Dendritic cell treated with granulocyte-macrophage colony-stimulating factor and Interleukin-4, amounts not matched to agents 40 ng/mL and 50 ng/mL, for 4 days (primary cell): ENCODE results near the gene DCC.

Experiments used
- H3K27ac Mint-ChIP-seq: one replicate; pipeline ENCODE4 v1.8.0; 2022; ENCODE audit warnings: mild to moderate bottlenecking, mixed read lengths
- H3K27me3 Mint-ChIP-seq: one replicate; pipeline ENCODE4 v1.8.0; 2022; ENCODE audit warnings: mild to moderate bottlenecking, mixed read lengths
- H3K36me3 Mint-ChIP-seq: one replicate; pipeline ENCODE4 v1.8.0; 2022; ENCODE audit warnings: low read depth, mixed read lengths
- H3K4me1 Mint-ChIP-seq: one replicate; pipeline ENCODE4 v1.8.0; 2022; ENCODE audit warnings: low read depth, mixed read lengths
- H3K4me3 Mint-ChIP-seq: one replicate; pipeline ENCODE4 v1.8.0; 2022; ENCODE audit warnings: mild to moderate bottlenecking, moderate library complexity, mixed read lengths
- H3K9me3 Mint-ChIP-seq: one replicate; pipeline ENCODE4 v1.8.0; 2022; ENCODE audit warnings: mixed read lengths
- intact Hi-C: fragments of 100-400 bp; cut with micrococcal nuclease; formaldehyde crosslinking; loops from one replicate; pipeline ENCODE4 v1.15.0; 2022

Gene DCC

DNA sequence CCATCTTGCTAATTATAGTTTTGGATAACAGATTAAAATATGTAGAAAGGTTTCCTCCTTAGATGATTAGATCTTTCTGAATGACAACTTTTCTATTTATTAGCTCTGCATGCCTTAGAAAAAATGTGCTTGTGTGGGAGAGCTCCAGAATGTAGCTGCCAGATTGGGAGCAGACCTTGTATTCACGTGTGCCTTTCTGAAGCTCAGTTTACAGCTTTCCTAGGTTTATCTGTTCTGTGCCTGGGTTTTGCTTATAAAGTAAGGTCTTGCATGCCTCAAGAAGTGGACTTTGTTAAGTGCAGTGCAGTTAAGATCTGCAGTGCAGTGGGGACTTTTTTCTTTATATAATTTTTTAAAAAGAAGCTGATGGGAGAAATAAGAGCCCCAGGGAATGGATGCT is 179.0 kb downstream of the DCC start:
- H3K4me3 Mint-ChIP-seq: no peak overlapping the region
- H3K27ac Mint-ChIP-seq: no peak overlapping the region
- H3K9me3 Mint-ChIP-seq: no peaks in the 10 kb centered on the region
- no peaks in the 10 kb centered on the region for H3K36me3 Mint-ChIP-seq
- intact Hi-C loops: no loop called here
- H3K4me1 Mint-ChIP-seq: no peaks in the 10 kb centered on the region
- no peaks in the 10 kb centered on the region for H3K27me3 Mint-ChIP-seq

DNA sequence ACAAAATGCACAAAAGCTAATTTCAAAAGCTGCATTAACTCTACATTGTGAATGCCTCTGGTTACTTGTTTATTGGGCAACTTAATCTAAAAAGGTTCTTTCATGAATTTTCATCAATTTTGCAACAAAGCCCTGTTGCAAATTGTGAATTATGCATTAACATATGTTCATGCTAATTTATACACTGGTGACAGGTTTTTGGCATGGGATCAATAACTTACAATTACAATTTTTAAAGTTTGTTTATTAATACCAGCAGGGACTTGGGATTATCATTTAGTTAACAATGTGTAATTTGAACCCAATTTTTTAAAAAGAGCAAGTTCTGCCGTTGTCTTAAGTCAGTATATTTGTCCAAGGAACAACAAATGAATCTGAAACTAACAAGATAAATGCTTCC is 183.6 kb downstream of the DCC start:
- H3K27ac Mint-ChIP-seq: no peak overlapping the region
- H3K36me3 Mint-ChIP-seq: no peaks in the 10 kb centered on the region
- no peaks in the 10 kb centered on the region for H3K27me3 Mint-ChIP-seq
- H3K4me1 Mint-ChIP-seq: no peaks in the 10 kb centered on the region
- no peak overlapping the region for H3K4me3 Mint-ChIP-seq
- no peaks in the 10 kb centered on the region for H3K9me3 Mint-ChIP-seq
- intact Hi-C loops: no loop called here

DNA sequence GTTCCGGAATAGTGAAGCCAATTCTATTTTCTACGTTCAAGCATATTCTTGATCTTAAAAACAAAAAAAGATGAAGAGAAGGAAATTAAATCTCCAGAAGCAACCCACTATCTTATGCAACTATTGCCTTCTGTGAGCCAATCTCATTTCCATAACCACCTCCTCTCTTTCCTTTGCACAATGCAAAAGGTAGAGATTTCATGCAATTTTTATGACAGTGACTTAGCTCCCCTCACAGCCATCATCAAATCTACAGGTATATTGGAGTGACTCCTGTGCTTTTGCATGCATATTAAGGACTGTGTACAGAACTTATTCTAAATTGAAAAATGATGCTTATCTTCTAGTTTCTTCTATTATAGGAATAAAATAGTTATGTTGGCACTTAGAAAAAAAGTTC is 191.8 kb downstream of the DCC start:
- Mint-ChIP-seq H3K9me3 (no peaks in the 10 kb centered on the region), H3K27me3 (no peaks in the 10 kb centered on the region), H3K27ac (no peak overlapping the region), H3K4me3 (no peak overlapping the region), H3K4me1 (no peaks in the 10 kb centered on the region), H3K36me3 (no peaks in the 10 kb centered on the region)
- intact Hi-C loops: no loop called here

DNA sequence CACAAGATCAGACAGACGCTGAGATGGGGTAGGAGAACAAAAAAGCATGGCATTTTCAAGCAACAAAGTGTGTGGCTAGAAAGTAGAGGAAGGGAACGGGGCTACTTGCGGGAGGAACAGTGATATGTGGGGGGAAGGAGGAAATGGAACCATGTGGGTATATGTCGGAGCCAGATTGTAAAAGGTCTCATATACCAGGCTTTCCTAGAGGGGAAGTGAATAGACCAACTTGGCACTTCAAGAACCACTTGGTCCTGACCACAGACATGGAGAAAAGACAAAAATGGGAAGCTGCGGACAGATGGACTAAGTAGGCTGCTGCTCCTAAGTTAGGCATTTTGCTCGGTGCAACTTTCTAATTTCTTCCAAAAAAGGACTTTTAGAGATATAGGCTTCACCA is 196.0 kb downstream of the DCC start:
- Mint-ChIP-seq H3K9me3 (no peaks in the 10 kb centered on the region), H3K4me1 (no peaks in the 10 kb centered on the region), H3K4me3 (no peak overlapping the region), H3K27me3 (no peaks in the 10 kb centered on the region), H3K27ac (no peak overlapping the region), H3K36me3 (no peaks in the 10 kb centered on the region)
- intact Hi-C loops: no loop called here

DNA sequence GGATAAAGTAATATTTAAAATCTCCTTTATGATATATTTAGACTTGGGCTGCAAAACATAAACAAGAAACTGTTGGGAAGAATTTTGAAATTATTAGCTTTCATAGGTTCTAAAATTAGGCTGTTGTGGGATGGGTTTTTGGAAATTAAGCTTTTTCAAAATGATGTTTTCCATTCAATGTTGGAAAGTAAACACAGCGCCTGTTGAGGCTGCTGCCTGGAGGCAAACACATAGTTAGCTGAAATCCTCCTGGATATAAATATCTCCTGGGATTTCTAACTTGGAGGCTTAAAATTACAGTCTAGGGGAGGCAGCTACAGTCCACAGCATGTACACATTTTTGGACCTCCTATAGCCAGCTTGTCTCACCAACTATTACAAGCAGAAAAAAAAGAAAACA is 197.3 kb downstream of the DCC start:
- Mint-ChIP-seq H3K9me3 (no peaks in the 10 kb centered on the region), H3K4me1 (no peaks in the 10 kb centered on the region), H3K27ac (no peak overlapping the region), H3K27me3 (no peaks in the 10 kb centered on the region), H3K36me3 (no peaks in the 10 kb centered on the region), H3K4me3 (no peak overlapping the region)
- intact Hi-C loops: no loop called here

DNA sequence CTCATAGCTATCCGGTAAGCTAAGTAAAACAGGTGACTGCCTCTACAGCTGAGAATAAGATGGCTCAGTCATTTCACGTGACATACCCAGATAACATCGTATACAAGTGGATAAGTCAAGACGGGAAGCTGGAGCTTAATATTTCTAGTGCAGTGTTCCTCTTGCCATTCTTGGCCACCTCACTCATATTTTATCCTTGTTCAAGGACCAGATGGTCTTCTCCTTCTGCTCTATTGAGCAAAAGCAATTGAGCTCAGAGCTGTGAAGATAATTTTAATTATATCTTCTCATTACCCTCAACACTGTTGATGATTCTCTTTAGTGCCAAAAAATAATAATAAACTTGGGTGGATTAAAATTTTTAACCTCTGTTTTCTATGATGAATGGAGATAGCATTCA is 201.1 kb downstream of the DCC start:
- H3K27me3 Mint-ChIP-seq: no peaks in the 10 kb centered on the region
- H3K27ac Mint-ChIP-seq: no peak overlapping the region
- intact Hi-C loops: no loop called here
- no peaks in the 10 kb centered on the region for H3K9me3 Mint-ChIP-seq
- no peak overlapping the region for H3K4me3 Mint-ChIP-seq
- H3K36me3 Mint-ChIP-seq: no peaks in the 10 kb centered on the region
- no peaks in the 10 kb centered on the region for H3K4me1 Mint-ChIP-seq

DNA sequence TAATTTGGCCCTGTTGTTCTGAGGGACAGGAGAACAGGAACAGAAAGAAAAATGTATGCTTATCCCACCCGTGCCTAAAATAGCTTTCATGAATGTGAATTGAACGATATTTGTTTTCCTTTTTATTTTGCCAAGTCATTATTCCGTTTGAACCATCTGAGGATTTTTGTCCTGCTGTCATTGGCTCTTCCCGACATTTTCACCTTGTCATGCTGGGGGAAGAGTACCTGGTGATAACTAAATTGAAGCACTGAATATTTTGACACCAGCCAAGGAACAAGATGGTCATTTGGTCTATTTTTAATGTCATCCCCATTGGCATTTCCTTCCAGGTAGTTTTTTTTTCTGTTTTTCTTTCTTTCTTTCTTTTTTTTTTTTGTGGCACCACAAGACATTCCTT is 204.1 kb downstream of the DCC start:
- H3K4me1 Mint-ChIP-seq: no peaks in the 10 kb centered on the region
- H3K27ac Mint-ChIP-seq: no peak overlapping the region
- intact Hi-C loops: no loop called here
- H3K9me3 Mint-ChIP-seq: no peaks in the 10 kb centered on the region
- no peaks in the 10 kb centered on the region for H3K36me3 Mint-ChIP-seq
- H3K4me3 Mint-ChIP-seq: no peak overlapping the region
- H3K27me3 Mint-ChIP-seq: no peaks in the 10 kb centered on the region

DNA sequence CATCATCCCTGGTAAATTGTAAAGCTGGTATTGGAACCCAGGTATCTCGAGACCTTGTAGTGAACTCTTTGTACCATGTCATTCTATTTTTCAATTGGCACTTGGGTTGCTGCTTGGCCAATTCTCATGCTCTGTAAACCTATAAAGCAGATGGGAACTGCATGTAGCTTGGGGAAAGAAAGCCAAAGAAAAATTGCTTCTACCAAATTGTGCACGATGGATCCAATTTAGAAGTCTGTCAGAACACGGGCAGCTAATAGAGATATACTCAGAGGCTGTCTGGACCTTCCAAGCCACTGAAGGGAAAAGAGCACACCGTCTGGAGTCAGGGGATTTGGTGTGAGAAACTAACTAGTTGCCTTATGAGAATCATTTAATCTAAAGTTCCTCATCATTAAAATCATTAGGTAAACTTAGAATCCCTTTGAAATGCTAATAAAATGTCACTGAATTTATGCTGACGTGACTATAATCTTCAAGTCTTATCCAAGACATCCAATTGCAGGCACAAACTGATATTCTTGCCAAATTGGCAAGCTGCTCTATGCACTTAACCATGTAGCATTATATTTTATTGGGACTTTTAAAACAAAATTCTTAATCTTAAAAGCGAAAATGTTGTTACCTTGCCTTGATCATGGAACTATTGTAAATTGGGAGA is 206.8 kb downstream of the DCC start:
- Mint-ChIP-seq H3K9me3 (no peaks in the 10 kb centered on the region), H3K4me1 (no peaks in the 10 kb centered on the region), H3K4me3 (no peak overlapping the region), H3K36me3 (no peaks in the 10 kb centered on the region), H3K27ac (no peak overlapping the region), H3K27me3 (no peaks in the 10 kb centered on the region)
- intact Hi-C loops: no loop called here

DNA sequence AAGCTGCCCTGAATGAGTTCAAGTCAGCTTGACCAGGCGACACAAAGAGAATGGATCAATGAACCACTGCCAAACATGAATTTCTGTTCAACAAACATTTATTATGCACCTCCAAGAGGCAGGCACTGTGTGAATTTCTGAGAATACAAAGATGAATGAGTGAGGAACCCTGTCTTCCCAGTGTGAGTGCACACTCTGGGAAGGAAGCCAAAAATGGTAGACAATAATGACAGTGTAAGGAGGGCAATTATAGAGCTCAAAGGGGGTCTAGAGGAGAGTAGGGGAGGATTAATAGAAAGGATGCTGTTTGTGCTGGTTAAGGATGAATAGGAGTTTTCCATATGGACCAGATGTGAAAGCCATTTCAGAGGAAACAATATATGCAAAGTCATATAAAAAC is 213.4 kb downstream of the DCC start:
- H3K4me1 Mint-ChIP-seq: no peaks in the 10 kb centered on the region

DNA sequence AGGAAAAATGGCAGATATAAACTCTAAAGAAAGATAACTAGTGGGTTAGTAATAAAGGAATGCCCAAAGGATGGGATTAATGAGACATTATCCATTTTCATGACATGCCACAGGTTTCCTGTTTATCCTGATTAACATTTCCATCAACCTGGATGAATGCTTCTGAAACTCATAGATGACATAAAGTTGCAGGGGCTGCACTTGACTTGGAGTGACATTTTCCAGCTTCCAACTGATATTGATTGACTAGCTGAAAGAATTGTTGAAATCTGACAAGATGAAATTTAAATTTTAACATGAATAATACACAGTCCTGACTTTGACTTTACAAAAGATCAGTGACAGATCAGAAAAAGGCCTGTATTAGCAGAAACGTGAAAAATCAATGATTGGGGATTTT is 214.2 kb downstream of the DCC start:
- no peaks in the 10 kb centered on the region for H3K27me3 Mint-ChIP-seq
- intact Hi-C loops: no loop called here
- H3K4me3 Mint-ChIP-seq: no peak overlapping the region

More for the DNA sequence above, 213.4 kb downstream of the DCC start:
- Mint-ChIP-seq H3K9me3 (no peaks in the 10 kb centered on the region), H3K27ac (no peak overlapping the region), H3K27me3 (no peaks in the 10 kb centered on the region), H3K4me3 (no peak overlapping the region), H3K36me3 (no peaks in the 10 kb centered on the region)
- intact Hi-C loops: no loop called here

DNA sequence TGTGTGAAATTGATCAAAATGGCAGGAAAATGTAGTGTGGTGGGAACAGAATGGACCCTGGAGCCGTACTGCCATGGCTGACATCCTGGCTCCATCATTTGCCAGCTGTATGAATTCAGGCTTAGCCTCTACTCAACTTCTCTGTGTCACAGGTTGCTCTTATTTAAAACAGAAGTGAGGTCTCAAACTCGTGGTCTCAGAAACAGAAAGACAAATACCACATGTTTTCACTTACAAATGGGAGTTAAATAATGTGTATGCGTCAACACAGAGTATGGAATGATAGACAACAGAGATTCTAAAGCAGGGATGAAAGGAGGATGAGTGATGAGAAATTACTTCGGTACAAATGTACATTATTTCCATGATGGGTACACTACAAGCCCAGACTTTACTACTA is 227.4 kb downstream of the DCC start:
- Mint-ChIP-seq H3K4me3 (no peak overlapping the region), H3K36me3 (no peaks in the 10 kb centered on the region), H3K27me3 (no peaks in the 10 kb centered on the region), H3K27ac (no peak overlapping the region), H3K9me3 (no peaks in the 10 kb centered on the region), H3K4me1 (no peaks in the 10 kb centered on the region)
- intact Hi-C loops: no loop called here

More for the DNA sequence above, 214.2 kb downstream of the DCC start:
- Mint-ChIP-seq H3K9me3 (no peaks in the 10 kb centered on the region), H3K4me1 (no peaks in the 10 kb centered on the region), H3K36me3 (no peaks in the 10 kb centered on the region), H3K27ac (no peak overlapping the region)

DNA sequence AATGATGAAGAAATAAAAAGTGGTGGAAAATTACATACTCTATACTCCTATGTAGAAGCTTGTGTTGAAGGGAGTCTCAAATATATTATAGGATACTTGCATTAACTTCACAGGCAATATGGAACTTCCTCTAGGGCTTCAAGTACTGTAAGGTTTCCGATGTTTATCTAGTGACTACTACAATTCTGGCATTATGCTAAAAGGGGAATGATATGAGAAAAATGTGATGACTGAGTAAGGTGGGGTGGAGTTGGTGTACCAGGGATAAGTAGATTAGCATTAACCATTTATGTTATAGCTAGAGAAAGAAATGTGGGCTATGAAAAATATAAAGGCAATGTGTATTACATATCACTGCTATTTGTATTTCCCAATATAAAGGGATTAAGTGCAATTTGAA is 229.5 kb downstream of the DCC start:
- Mint-ChIP-seq H3K9me3 (no peaks in the 10 kb centered on the region), H3K27ac (no peak overlapping the region), H3K36me3 (no peaks in the 10 kb centered on the region), H3K4me3 (no peak overlapping the region), H3K27me3 (no peaks in the 10 kb centered on the region), H3K4me1 (no peaks in the 10 kb centered on the region)
- intact Hi-C loops: no loop called here

DNA sequence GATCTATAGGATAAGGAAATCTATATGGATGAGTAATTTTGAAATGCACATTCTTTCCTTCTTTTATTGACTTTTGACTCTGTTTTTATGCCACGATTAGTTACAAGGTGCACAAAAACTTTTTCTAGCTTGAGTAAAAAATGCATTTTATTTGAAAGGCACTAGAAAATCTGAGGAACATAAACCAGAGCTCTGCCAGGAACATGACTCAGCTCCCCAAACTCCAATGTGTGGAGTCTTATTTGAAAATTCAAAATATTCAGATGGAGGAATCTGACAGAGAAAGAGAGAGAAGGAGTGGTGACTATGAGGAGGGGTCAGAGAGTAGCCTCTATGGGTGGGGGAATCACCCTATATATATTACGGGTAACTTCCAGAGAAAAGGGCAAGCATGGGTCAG is 231.0 kb downstream of the DCC start:
- Mint-ChIP-seq H3K36me3 (no peaks in the 10 kb centered on the region), H3K9me3 (no peaks in the 10 kb centered on the region), H3K27me3 (no peaks in the 10 kb centered on the region), H3K4me1 (no peaks in the 10 kb centered on the region), H3K4me3 (no peak overlapping the region), H3K27ac (no peak overlapping the region)
- intact Hi-C loops: no loop called here

DNA sequence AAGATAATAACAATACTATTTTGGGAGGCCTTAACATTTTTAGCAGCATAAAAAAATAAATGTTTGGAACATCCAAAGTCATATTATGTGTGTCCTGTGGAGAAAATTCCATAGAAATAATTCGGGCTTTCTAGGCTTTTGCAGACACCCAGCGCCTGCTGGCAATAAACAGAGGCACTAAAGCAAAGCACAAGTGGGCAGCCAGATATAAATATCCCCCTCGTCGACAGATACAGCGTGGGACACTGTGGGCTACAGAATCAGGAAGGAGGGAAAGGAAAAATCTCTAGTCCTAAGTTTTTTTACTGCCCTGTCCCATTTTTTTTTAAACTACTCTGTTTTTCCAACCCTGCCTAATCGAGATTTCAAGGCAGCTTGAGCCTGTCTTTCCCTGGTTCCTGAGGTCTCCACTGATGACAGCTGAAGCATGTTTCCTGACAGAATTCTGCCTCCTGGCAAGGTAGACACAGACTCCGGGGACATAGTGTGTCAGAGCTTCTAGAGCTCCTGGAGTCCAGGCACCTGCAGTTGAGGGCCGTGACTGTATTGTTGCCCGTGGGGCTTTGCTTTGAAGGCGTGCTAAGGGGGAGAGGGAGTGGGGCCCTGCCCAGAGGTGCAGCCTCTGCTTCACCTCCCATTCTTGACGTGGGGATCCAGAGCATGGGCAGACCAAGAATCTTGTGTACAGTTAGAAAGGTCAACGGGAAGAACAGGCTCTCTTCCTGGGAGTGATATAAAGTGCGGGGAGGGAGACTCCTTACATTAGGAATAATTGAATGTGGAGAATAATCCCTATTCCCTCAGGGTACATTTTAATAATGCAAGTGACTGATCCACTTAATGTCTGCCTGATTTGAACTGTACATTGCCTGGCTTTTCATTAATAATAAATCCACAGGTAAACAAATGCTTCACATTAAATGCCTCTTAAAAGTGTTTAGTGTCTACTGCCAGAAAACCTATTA is 232.3 kb downstream of the DCC start:
- Mint-ChIP-seq H3K4me1 (no peaks in the 10 kb centered on the region), H3K36me3 (no peaks in the 10 kb centered on the region), H3K27ac (no peak overlapping the region), H3K27me3 (no peaks in the 10 kb centered on the region), H3K9me3 (no peaks in the 10 kb centered on the region), H3K4me3 (no peak overlapping the region)
- intact Hi-C loops: no loop called here
